Adipose tissue (tissue), 3 donors: ENCODE measurements around the gene TNK2. TPM values are rescaled to one million over a fixed set of nuclear protein-coding genes. Genes with fewer than 3 reads are reported as not detected.
"Not testable (repeated sequence)": the region's sequence is repeated elsewhere in the genome, so short reads cannot be mapped to it uniquely, and the experiment has no call there.

Source experiments
- H3K27ac ChIP-seq: one replicate; pipeline ENCODE4 v1.5.1; 2013; ENCODE audit warnings: low read depth, low read length
- WGBS, 3 donors: extraction: QIAGEN DNeasy Blood & Tissue Kit; methylation state at CpG; one replicate each; pipeline ENCODE4 v1.1.7; 2013; 5-methylcytosine and 5-hydroxymethylcytosine counted together
- polyA plus RNA-seq, 3 donors: library from polyadenylated mRNA; stranded (reverse); fragments of 200-250 nt; gene quantifications; one replicate each; pipeline ENCODE4 v1.2.3, GENCODE V29; 2013
- donor health status: healthy with polysubstance abuse.
- donor health status: Bipolar disorder and iron deficiency.
- donor health status: healthy.

The TNK2 gene
- 10 to 100 TPM; 19.7 to 51.6 (median 43.1) TPM for polyA plus RNA-seq

DNA sequence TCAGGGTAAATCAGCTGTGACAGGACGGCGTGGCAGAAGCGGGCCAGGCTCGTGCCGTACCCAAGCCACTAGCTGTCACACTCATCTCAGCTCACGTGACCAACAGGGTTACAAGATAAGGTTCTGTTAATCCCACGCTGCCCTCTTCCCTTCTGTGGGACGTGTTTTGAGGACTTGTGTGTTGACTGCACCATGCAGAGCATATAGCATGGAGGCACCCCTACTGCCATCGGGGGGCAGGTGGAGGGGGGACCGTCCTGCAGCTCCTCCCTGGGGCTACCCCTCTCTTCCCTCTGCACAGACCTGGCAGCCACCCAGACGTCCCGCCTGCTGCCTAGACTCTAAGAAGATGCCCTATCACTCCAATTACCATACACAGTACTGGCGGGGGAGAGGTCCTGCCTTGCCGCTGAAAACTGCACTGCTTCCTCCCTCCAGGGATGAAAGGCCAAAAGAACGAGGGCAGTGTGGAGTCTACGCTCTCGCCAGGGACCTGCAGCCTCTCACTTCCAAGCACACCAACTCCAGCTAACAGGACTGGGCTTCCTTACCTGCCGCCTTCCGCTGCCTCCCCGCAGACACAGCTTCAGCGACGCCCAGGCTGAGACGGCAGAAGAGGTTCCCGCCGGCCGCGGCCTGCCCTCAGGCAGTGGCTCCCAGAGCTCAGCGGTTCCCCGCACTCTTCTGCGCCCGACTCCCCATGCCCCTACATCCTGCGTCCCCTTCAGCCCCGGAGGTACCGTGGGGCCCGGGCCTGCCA is at the start of gene TNK2:
Gene TNK2 (minus strand): TSS at position 618 of the 760 bp plus-strand sequence. CDS start 19,963 bp downstream, outside the sequence.
- 4 to 5% (median 4%) methylated on average over 27 to 35 of the region's 35 CpGs for WGBS, 3 donors
- no peak within 1 kb of the TSS for H3K27ac ChIP-seq

DNA sequence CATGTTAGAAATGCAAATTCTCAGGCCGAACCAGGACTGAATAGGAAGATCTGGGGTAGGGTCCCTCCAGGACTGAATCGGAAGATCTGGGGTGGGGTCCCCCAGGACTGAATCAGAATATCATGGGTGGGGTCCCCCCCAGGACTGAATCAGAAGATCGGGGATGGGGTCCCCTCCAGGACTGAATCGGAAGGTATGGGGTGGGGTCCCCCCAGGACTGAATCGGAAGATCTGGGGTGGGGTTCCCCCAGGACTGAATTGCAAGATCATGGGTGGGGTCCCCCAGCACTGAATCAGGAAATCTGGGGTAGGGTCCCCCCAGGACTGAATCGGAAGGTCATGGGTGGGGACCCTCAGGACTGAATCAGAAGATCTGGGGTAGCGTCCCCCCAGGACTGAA is 48.2 kb upstream of the TNK2 start:
- 93 to 99% (median 96%) methylated on average over 7 of the region's 7 CpGs for WGBS, 3 donors
- H3K27ac ChIP-seq, result no peak overlapping the region

DNA sequence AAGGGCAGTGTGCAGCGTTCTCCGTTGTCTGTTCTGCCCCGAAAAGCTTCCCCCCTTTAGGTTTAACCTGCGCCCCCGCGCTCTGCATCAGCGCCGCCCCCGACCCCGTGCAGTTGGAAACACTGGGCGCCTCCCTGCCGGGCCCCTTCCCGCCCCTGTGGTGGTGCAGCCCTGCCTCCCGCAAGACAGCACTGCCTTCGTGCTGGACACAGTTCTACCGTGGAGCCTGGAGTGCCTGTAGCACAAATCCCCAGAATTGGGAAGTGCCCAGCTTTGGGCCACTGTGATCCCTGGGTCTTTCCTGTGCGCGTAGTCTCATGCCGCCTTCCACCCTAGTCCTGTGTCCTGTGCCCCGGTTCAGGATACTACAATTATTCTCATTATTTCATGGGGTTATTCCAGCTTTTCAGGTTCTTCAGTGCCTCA is 47.1 kb upstream of the TNK2 start:
- H3K27ac ChIP-seq, result not testable (repeated sequence)
- 43 to 64% (median 51%) methylated on average over 20 of the region's 20 CpGs for WGBS, 3 donors

DNA sequence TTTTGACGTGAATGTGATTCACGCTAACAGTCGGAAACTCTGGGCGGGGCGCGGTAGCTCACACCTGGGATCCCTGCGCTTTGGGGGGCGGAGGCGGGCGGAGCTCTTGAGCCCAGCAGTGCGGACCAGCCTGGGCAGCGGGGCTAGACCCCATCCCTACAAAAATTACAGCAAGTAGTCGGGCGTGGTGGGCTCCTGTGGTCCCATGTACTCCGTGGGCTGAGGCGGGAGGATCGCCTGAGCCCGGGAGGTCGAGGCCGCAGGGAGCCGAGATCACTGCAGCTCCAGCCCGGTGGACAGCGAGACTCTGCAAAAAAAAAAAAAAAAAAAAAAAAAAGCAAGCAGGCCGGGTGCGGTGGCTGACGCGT is 46.4 kb upstream of the TNK2 start:
- H3K27ac ChIP-seq, result not testable (repeated sequence)
- 1% methylated on average over 10 to 11 of the region's 27 CpGs for WGBS, 3 donors

DNA sequence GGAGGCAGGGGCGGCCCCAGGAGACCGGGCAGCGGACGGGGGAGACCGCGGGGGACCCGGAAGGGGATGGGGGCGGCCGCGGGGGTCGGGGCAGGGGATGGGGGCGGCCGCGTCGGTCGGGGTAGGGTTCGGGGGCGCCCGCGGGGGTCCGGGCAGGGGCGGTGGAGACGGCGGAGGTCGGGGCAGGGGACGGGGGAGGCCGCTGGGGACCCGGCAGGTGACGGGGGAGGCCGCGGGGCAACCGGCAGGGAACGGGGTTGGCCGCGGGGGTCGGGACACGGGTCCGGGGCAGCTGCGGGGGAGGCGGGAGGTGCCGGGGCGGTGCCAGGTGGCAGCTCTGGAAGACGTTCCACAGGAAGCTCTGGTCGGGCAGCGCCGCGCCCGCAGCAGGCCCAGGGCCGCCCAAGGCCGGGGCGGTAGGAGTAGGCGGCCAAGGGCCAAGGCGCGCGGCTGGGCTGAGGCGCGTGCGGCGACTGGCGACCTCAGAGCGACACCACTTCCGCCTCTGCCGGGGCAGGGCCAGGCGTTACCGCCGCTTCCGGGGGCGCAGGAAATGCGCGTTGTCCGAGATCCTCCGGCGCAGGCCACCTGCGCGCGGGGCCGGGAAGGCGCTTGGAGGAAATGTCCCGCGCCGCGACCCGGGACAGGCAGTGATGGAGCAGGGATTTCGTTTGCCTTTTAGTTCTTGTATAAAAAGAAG is 45.9 kb upstream of the TNK2 start:
- H3K27ac ChIP-seq, result not testable (repeated sequence)
- WGBS, 3 donors, result 0 to 2% (median 1%) methylated on average over 2 to 54 of the region's 84 CpGs

DNA sequence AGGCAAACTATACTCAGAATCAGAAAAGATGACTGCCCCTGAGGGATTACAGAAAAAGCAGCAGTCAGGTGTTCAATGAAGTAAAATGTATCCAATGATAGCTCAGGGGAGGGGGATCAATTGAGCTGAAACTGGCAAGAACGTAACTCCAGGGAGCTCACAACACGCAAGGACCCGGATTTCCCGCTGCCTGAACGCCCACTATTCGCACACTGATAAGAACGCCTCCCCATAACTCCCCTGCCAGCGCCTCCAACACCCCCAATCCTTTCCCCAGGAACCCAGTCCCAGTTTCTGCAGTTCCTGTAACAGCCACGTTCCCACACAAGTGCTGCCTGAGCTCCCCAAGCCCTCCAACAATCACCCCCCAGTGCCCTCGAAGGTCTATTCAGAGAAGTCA is 44.2 kb upstream of the TNK2 start:
- not testable (repeated sequence) for H3K27ac ChIP-seq
- WGBS, 3 donors, result 66 to 82% (median 74%) methylated on average over 8 of the region's 10 CpGs

DNA sequence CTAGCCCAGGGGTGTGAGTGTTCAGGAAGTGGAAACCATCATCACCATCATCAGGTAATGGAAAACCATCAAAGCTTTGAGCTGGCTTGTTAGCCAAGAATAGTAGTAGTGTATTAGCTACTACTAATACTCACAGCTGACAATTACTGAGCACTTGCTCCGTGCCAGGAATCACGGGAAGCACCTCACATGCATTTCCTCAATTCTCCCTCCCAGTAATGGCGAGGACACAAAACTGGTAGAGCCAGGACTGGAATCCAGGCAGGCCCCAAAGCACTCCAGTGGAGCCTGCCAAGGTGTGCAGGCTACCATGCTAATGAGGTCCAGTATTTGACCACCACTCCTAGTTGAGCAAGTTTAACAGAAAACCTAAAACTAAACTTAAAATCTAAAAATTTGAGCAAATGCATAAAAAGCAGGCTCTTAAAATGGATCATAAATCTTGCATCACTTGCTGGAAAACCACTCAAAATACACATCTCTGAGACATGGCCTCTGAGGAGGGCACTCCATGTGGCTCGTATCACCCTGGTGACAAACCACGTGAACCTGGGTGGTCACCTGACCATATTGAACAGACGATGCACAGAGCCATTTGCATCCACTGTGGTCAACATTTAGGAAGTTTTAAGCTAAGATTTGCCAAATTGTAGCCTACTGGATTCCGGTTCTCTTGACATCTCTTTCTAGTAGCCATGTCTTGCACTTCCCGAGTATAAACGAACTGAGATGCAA is 43.3 kb upstream of the TNK2 start:
- WGBS, 3 donors, result 76 to 87% (median 78%) methylated on average over 8 to 9 of the region's 9 CpGs
- H3K27ac ChIP-seq, result not testable (repeated sequence)

DNA sequence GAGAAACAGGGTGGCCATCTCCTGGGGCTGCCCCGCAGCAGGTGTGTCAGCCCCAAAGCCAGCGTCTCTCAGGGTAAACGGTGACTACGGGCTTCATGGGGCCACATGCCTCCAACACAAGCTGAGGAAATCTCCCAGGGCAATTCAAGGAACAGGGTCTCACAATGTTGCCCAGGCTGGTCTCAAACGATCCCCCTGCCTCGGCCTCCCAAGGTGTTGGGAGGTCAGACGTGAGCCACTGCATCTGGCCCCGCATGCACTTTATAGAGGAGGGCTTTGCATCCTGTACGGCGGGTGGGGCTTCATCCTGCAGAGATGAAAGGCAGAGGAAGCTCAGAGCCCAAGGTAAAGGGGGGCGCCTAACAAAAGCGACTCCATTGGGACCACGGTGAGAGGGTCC is 42.4 kb upstream of the TNK2 start:
- 88 to 92% (median 91%) methylated on average over 10 of the region's 13 CpGs for WGBS, 3 donors
- H3K27ac ChIP-seq, result not testable (repeated sequence)

DNA sequence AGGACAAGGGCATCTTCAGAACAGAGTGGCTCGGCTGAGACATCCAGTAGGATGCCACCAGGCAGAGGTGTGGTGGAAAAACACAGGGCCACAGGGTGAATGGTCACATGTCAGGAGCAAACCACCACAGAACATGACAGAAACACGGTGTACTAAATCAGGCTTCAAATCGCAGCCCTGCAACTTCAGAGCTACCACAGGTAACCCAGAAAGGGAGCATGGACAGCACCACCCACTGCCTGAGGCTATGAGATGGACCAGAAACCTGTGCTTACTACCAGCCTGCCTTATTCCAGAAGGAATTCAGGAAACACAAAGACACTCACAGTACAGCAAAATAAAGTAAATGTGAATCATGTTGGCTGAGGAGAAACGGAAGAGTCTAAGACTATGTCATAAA is 41.8 kb upstream of the TNK2 start:
- WGBS, 3 donors, result 91 to 93% (median 92%) methylated on average over 4 of the region's 4 CpGs
- not testable (repeated sequence) for H3K27ac ChIP-seq

DNA sequence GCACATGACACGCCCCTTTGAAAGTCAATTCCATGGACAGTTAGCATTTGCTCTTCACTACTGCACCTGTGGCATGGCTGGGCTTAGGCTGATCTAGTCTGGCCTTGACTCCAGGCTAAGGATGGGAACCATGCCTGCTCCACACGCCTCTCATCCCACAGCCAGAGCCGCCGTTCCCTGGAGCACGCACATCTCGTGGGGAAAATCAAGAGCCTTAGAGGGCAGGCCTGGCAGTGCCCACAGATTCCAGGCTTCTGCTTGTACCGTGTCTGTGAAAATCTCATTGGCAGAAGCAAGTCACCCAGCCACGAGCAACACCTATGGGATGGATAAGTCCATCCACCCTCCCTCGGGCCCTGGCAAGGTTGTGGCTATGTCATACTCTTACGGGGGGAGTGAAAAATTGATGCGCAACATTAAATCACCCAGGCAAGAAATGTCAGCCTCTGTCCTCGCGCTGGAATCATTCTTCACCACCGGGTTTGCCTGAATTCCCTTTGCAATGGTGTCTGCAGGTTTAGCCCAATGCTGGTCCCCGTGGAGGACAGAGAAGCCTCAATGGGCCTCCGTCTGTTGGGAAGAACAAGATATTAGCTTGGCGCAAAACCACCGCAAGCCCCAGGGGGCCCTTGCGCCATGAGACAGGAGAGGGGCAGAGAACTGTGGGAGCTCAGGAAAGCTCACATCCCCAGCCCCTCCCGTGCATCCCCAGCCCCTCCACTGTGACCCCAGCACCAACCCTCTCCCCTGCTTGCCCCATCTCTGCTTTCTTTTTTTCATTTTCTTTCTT is 38.8 kb upstream of the TNK2 start:
- WGBS, 3 donors, result 94 to 96% (median 95%) methylated on average over 20 of the region's 20 CpGs

DNA sequence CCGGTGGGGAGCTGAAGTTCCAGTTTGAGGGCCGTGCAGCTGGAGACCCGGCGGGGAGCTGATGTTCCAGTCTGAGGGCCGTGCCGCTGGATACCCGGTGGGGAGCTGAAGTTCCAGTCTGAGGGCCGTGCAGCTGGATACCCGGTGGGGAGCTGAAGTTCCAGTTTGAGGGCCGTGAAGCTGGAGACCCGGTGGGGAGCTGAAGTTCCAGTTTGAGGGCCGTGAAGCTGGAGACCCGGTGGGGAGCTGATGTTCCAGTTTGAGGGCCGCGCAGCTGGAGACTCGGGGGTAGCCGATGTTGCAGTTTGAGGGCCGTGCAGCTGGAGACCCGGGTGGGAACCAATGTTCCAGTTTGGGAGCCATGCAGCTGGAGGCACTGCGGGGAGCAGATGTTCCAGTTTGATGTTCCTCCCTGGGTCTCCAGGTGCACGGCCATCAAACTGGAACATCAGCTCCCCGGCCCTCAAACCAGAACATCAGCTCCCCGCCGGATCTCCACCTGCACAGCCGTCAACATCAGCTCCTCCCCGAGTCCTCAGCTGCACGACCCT is 33.0 kb upstream of the TNK2 start:
- not testable (repeated sequence) for H3K27ac ChIP-seq
- 93 to 94% (median 93%) methylated on average over 23 to 27 of the region's 27 CpGs for WGBS, 3 donors

More for the DNA sequence above, 38.8 kb upstream of the TNK2 start:
- not testable (repeated sequence) for H3K27ac ChIP-seq

DNA sequence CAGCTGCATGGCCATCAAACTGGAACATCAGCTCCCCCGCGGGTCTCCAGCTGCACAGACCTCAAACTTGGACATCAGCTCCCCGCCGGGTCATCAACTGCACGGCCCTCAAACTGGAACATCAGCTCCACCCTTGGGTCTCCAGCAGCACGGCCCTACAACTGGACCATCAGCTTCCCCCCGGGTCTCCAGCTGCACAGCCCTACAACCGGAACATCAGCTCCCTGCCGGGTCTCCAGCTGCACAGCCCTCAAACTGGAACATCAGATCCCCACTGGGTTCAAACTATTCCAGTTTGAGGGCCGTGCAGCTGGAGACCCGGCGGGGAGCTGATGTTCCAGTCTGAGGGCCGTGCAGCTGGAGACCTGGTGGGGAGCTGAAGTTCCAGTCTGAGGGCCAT is 32.5 kb upstream of the TNK2 start:
- not testable (repeated sequence) for H3K27ac ChIP-seq
- WGBS, 3 donors, result 82 to 85% (median 83%) methylated on average over 13 of the region's 13 CpGs

DNA sequence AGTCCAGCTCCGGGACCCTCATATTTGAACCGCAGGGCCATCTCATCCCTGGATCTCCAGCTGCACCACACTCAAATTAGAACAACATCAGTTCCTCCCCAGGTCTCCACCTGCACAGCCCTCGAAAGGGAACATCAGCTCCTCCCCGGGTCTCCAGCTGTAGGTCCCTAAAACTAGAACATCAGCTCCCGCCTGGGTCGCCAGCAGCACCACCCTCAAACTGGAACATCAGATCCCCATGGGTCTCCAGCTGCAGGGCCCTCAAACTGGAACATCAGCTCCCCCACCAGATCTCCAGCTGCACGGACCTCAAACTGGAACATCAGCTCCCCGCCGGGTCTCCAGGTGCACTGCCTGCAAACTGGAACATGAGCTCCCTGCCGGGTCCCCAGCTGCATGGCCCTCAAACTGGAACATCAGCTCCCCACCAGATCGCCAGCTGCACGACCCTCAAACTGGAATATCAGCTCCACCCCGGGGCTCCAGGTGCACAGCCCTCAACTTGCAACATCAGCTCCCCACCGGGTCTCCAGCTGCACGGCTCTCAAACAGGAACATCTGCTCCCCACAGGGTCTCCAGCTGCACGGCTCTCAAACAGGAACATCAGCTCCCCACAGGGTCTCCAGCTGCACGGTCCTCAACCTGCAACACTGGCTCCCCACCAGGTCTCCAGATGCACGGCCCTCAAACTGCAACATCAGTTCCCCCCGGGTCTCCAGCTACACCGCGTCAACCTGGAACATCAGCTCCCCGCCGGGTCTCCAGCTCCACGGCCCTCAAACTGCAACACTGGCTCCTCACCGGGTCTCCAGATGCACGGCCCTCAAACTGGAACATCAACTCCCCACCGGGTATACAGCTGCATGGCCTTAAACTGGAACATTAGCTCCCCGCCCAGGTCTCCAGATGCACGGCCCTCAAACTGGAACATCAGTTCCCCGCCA is 31.4 kb upstream of the TNK2 start:
- WGBS, 3 donors, result 85 to 91% (median 87%) methylated on average over 28 of the region's 30 CpGs
- not testable (repeated sequence) for H3K27ac ChIP-seq

DNA sequence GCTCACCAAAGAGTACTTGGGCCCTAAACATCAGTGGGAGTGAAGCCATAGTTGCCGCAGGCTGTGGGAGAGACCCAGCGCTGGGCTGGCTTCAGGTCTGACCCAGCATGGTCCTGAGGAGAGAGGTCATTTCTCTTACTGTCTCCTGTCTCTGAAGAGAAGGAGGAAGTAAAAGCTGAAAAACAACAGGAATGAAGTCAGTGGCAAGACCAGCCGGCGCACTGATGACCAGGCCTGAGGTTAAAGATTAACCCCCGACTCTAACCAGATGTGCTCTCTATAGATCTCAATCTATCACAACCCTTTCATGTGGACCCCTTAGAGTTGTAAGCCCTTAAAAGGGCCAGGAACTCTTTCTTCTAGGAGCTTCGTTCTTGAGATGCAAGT is 24.7 kb upstream of the TNK2 start:
- H3K27ac ChIP-seq, result not testable (repeated sequence)
- 82 to 95% (median 89%) methylated on average over 6 of the region's 6 CpGs for WGBS, 3 donors

DNA sequence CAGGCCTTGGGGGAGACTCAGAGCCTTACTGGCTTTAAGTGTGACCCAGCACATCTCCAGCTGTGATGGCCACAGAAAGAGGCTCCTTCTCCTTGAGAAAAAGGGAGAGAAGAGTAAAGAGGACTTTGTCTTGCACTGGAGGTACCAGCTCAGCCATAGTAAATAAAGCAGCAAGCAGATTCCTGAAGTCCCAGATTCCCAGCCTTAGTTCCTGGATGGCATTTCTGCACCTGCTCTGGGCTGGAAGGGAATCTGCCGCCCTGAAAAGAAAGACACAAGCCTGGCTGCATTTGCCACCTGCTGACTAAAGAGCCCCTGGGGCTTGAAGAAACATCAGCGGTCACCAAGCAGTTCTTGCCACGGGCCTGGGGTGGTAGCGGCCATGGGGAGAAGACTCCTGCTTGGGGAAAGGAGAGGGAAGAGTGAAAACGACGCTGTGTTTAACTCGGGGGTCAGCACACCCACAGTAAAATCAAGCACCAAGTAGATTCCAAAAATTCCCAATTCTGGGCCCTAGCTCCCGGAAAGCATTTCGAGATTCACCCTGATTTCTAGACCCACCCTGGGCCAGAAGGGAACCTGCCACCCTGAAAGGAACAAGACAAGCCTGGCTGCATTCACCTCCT is 24.2 kb upstream of the TNK2 start:
- WGBS, 3 donors, result 94 to 96% (median 95%) methylated on average over 9 of the region's 9 CpGs
- no peak overlapping the region for H3K27ac ChIP-seq

DNA sequence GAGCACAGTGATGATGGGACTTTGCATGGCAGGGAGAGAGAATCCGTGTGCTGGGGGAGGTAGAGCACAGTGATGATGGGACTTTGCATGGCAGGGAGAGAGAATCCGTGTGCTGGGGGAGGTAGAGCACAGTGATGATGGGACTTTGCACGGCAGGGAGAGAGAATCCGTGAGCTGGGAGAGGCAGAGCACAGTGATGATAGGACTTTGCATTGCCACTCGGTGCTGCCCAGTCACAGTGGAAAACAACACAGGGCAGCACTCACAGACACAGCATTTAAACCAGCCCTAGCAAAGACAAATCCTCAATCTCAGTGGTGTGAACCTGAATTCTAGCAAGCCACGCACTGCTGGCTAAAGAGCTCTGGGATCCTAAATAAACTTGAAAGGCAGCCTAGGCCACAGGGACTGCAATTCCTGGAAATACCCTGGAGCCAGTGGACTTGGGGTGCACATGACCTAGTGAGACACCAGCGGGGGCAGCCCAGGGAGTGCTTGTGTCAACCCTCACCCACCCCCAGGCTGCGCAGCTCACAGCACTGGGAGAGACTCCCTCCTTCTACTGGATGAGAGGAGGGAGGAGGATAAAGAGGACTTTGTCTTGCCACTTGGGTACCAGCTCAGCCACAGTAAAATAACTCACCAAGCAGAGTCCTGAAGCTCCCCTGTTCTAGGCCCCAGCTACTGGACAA is 23.4 kb upstream of the TNK2 start:
- WGBS, 3 donors, result 86 to 89% (median 87%) methylated on average over 8 of the region's 8 CpGs

More for the DNA sequence above, 23.4 kb upstream of the TNK2 start:
- H3K27ac ChIP-seq, result no peak overlapping the region
